Middle frontal gyrus (tissue), 1 donor: ENCODE measurements around the gene FKBP1A.
A peak's percentile ranks its signal among the peaks of the same experiment; 100 is the strongest.

ENCODE experiments used
- DNase-seq: peaks from one replicate; pipeline ENCODE4 v3.0.0-alpha.2; 2015; ENCODE audit warnings: low spot score; ENCODE audit errors: extremely low spot score

The FKBP1A gene

GRCh38 chr20:1386323-1386722, 6.5 kb downstream of the FKBP1A start:
- DNase-seq: no peak

- no peak for DNase-seq
Observed at GRCh38 chr20:1383623-1384404, 9.0 kb downstream of the FKBP1A start.

- no peak for DNase-seq
Observed at GRCh38 chr20:1382670-1383069, 10.2 kb downstream of the FKBP1A start.

GRCh38 chr20:1381753-1382591, 10.9 kb downstream of the FKBP1A start:
- no peak for DNase-seq

DNA sequence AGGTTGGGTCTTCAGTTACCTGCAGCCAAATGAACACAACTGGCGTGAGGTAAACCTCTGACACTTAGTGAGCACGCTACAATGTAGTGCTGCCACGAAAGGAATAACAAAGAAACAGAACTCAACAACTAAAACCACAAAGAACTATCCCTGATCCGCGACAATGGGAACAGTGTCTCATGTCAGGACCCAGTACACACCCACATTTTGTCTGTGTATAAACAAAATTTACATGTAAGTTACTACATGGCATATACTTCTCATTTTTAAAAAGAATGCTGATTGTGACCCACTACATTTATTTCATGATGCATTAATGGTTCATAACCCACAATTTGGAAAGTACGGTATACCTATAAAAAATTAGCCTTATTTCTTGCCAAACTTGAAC, 14.1 kb downstream of the FKBP1A start:
- DNase-seq: no peak

- DNase-seq: no peak
Observed at GRCh38 chr20:1377984-1378734, 14.7 kb downstream of the FKBP1A start.

- DNase-seq: no peak
Observed at GRCh38 chr20:1377341-1377871, 15.4 kb downstream of the FKBP1A start.

DNA sequence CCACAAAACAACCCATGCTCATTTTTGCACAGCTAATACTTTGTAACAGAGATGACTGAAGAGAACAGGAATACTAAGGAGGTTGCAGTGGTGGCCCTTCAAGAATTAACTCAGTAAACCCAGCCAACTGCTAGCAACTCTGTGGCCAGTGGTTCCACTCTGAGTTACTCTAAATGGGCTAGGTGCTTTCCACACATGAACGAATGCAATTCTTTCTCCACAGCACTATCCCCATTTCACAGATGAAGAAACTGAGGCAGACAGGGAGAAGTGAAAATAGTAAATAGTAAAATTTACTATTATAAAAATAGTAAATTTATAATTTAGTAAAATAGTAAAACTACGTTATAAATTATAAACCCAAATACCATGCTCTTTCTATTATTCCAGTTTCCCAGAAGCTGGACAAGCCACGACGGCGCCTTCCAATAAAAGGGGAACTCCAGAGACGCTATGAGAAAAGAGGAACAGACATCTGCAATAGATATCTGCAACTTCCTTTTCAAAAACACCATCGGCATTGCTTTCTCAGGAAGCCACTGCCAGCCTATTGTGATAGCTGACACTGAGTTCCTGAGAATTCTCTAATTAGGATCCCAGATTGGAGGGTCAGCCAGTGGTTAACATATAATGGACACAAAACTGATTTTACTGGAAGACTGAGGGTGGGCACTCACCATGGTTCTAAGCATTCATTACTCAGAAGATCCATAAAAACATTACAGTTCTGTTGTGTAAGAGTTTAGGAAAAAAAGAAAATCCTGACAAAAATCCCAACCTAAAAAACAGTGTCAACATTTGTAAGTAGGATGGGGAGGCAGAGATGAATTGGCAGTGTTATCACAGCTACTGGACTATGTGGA, 16.2 kb downstream of the FKBP1A start:
- DNase-seq: no peak

GRCh38 chr20:1376007-1376406, 16.8 kb downstream of the FKBP1A start:
- DNase-seq: no peak

DNA sequence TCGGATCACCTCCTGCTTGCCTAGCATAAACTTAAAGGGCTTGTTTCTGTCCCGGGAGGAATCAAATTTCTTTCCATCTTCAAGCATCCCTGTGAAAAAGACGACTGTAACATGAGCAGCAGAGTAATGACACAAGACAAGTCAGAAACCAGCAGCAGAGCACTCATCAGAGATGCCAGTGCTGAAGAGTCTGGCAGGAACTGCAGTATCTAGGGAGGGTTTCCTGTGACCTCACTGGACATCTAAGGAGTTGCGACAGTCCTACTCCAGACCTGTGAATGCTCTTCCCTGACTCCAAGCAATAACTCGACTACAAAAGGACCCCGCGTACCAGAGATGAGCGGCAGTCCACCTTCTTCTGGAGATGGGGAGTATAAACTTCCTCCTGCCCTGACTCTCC, 17.3 kb downstream of the FKBP1A start:
- no peak for DNase-seq

DNA sequence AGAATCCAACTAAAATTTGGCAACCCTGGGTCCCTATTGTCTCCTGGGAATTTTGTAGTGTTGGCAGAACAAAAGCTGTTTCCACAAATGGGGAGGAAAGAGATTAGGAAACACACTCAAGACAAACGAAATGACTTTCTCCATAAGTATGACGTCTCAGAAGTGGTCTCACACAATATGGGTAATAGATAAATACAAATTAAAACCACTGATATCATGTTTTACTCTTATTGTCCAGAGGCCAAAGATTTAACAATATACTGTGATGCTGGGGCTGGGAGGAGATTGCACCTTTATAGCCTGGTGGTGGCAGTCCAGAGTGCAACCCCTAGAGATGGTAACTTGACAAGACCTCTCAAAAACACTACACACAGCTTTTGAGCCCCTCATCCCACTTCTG, 18.6 kb downstream of the FKBP1A start:
- DNase-seq: no peak

DNA sequence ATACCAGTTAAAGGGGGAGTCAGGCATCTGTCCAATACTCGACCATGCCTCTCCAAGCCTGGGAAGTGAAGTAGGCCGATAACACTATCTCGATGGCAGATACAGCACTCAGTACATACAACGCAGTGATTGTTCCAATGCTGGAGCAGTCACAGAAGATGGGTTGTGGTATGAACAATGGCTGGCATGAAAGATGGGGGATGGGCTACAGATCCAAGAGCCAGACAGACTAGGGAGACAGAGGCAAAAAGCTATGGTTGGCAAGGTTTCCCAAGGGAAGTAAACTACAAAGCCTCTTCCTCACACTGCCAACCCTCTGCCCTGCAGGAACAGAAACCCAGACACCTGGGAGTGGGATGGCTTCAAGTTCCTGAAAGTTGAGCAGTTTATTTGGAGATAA, 19.2 kb downstream of the FKBP1A start:
- peak; percentile 53 for DNase-seq

- no peak for DNase-seq
Observed at GRCh38 chr20:1373036-1373435, 19.8 kb downstream of the FKBP1A start.

DNA sequence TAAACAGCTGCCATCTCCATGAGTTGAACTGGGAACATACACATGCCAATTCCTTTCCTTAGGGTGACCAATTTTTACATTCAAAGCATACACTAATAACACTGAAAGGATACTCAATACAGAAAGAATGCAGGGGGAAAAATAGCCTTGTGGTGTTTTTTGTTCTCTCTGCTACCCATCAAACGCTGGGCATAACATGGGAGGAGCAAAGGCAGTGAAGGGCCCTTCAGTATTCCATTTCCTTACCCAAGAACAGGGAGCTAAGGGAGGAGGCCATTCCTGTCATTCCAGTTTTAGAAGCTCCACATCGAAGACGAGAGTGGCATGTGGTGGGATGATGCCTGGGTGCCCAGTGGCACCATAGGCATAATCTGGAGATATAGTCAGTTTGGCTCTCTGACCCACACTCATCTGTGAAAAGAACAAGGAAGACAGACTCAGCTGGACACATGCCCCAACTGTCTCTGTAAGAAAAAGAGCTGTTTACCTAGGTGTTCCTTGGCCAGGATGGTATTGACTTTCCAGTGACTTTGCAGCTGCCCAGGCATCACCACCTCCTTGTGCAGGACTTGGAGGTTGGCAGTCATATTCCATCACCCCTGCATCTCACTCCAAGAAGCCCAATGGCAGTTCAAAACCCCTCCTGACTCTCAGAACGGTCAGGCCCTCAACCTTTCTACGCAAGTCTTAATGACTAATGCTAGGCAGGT, 20.9 kb downstream of the FKBP1A start:
- no peak for DNase-seq

DNA sequence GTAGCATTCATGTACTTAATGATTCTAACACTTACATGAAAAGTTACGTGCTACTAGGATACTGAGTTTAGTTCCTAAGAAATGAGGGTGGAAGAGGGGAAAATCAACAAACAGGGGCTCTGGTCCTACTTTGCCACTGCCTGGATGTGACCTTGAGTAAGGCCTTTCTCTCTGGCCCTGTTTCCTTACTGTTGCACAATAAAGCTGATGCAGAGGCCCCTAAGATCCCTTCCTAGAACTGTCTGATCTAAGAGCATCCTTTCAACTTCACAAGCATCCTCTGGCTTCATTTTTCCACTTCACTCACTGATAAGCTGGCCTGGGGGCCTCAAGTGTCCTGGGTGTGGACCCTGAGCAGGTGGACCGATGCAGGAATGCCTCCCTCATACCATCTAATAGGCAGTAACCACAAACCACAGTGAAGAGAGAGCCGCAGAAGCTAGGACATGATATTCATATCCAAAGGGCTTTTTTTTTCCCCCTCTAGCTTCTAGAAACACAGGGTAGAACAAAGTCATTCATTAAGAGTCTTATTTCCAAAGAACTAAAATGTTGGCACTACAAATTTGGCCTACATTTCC, 21.6 kb downstream of the FKBP1A start:
- no peak for DNase-seq

DNA sequence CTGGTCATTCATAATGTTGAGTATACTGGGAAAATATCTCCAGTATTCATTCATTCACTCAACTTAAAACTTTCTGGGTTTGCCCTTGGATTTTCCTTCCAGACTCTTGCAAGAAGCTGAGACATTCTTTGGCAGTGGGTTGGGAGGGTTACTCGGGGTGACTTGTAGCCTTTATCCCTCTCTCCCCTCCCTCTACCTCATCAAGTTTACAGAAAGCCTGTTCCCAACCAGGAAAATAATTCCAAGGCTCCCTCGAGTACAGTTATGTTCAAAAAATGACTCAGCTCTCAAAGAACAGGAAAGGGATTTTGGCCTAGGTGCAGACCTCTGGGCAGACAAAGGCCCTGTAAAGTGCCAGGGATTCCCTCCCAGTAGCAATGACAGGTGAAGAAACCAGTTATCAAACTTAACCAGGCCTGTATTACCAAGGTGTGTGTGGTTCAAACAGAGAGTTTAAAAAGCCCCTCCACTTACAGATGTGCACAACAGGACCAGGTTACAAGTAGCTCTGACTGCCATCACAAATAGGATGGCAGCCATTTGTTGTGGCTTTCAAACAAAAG, 22.2 kb downstream of the FKBP1A start:
- DNase-seq: no peak

DNA sequence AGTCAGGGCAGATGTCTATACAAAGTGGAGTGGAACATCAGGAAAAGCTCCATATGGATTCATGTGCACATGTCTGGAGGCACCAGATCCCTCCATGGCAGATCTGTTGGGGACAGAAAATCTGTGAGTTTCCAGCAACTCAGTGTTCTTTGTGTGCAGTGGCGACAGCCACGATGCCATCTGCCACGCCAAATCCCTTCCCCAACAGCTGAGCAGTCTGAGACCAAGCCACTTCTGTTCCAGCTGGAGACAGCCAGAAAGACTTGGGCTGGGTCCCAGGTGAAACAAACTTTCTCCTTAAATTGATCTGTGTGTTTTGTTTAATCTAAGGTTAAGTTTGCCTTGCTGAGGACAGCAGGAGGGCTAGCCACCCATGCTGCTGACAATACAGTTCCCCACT, 22.9 kb downstream of the FKBP1A start:
- no peak for DNase-seq

DNA sequence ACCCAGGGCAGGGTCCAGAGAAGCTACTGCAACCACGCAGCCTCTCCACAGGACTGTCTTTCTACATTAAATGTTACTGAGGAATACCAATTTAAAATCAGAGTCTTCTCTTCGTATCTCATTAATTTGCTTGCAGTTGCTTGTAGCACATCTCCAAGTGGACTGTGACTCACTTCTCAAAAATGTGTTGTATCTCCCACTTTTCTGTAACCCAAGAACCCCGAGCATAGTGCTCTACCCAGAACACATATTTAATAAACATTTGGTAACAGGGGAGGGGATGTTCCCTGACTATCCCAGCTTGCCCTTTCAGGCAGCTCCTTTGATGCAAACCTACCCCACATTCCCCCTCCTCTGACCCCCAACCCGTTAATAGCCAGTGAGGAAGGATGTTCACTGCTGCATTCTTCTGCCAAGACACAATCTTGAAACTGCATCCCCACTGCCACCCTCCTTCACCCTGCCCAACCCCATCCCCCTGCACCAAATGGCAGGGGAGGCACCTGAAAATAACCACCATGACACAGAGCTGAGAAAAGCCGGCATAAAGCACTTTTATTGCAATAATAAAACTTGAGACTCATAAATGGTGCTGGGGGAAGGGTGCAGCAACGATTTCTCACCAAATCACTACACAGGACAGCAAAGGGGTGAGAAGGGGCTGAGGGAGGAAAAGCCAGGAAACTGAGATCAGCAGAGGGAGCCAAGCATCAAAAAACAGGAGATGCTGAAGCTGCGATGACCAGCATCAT, 24.2 kb downstream of the FKBP1A start:
- no peak for DNase-seq

- DNase-seq: no peak
Observed at GRCh38 chr20:1367479-1367878, 25.4 kb downstream of the FKBP1A start.
